Mesendoderm (in vitro differentiated cells): ENCODE measurements around the gene PSMD2.
A peak's percentile ranks its signal among the peaks of the same experiment; 100 is the strongest.

Experiments
- DNase-seq: peaks from one replicate; pipeline ENCODE4 v3.0.0; 2013
- H2AK5ac ChIP-seq: 2 replicates; pipeline ENCODE4 v1.6.1; 2013; ENCODE audit warnings: low read length, inconsistent platforms
- H2BK120ac ChIP-seq: 2 replicates; pipeline ENCODE4 v1.6.1; 2013; ENCODE audit warnings: low read depth, mild to moderate bottlenecking, low read length, moderate library complexity, mixed read lengths
- H2BK15ac ChIP-seq: replicated peaks from 2 replicates; pipeline ENCODE4 v1.6.1; 2013; ENCODE audit warnings: low read depth, mild to moderate bottlenecking, moderate library complexity
- H2BK5ac ChIP-seq: 2 replicates; pipeline ENCODE4 v1.6.1; 2013; ENCODE audit warnings: low read length, inconsistent platforms
- H3K18ac ChIP-seq: 2 replicates; pipeline ENCODE4 v1.6.1; 2013; ENCODE audit warnings: mild to moderate bottlenecking, low read length, mixed read lengths
- H3K23ac ChIP-seq: one replicate; pipeline ENCODE4 v1.6.1; 2013; ENCODE audit warnings: low read length
- H3K27ac ChIP-seq: 2 replicates; pipeline ENCODE4 v1.5.1; 2013; ENCODE audit warnings: low read depth, mild to moderate bottlenecking, inconsistent platforms, low read length, moderate library complexity
- H3K27me3 ChIP-seq: 2 replicates; pipeline ENCODE4 v1.6.1; 2013; ENCODE audit warnings: low read length, control low read depth, mild to moderate bottlenecking, inconsistent platforms; ENCODE audit not compliant: insufficient read depth, poor library complexity
- H3K36me3 ChIP-seq: 2 replicates; pipeline ENCODE4 v1.6.1; 2013; ENCODE audit warnings: low read length, inconsistent platforms; ENCODE audit not compliant: control insufficient read depth, insufficient read depth
- H3K4ac ChIP-seq: one replicate; pipeline ENCODE4 v1.6.1; 2013; ENCODE audit warnings: low read depth, mild to moderate bottlenecking, low read length, moderate library complexity
- H3K4me1 ChIP-seq: 2 replicates; pipeline ENCODE4 v1.6.1; 2013; ENCODE audit warnings: low read depth, low read length, inconsistent platforms; ENCODE audit not compliant: control insufficient read depth
- H3K4me2 ChIP-seq: 2 replicates; pipeline ENCODE4 v1.6.1; 2013; ENCODE audit warnings: low read length
- H3K4me3 ChIP-seq: 2 replicates; pipeline ENCODE4 v1.5.1; 2013; ENCODE audit warnings: mild to moderate bottlenecking, low read length
- H3K56ac ChIP-seq: one replicate; pipeline ENCODE4 v1.6.1; 2013; ENCODE audit warnings: low read length
- H3K79me1 ChIP-seq: 2 replicates; pipeline ENCODE4 v1.6.1; 2013; ENCODE audit warnings: low read length, inconsistent platforms
- H3K79me2 ChIP-seq: 2 replicates; pipeline ENCODE4 v1.6.1; 2013; ENCODE audit warnings: mild to moderate bottlenecking, low read length; ENCODE audit not compliant: control insufficient read depth, insufficient read depth
- H3K9ac ChIP-seq: 2 replicates; pipeline ENCODE4 v1.6.1; 2013; ENCODE audit warnings: low read length, inconsistent platforms
- H4K5ac ChIP-seq: one replicate; pipeline ENCODE4 v1.6.1; 2013; ENCODE audit warnings: low read length
- H4K8ac ChIP-seq: one replicate; pipeline ENCODE4 v1.6.1; 2013; ENCODE audit warnings: low read depth, mild to moderate bottlenecking, control low read depth, low read length, moderate library complexity
- WGBS: extraction: QIAGEN DNeasy Blood & Tissue Kit; methylation state at CpG from one replicate; pipeline ENCODE4 v1.1.7; 2013; ENCODE audit warnings: low lambda C conversion rate, missing lambda C conversion rate; ENCODE audit not compliant: insufficient coverage; ENCODE audit errors: extremely low coverage; 5-methylcytosine and 5-hydroxymethylcytosine counted together

PSMD2 gene

DNA sequence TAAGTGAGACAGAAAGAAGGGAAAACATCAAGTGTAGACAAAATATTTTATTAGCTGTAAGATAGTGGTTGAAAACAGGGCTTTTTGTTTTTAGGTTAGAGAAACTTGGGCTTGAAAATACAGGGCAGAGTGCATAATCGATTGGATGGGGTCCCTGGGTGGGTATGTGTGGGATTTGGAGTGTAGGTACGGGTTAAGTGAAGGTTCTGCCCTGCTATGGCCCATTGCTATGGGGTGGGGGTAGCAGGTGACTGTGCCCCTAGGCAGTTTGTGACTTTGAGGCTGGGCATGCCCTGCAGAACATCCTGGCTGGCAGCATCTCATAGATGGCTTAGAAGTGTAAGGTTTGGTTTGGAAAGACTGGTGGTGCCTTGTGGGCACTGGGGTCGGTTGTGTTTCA, 34.7 kb downstream of the PSMD2 start:
- Histone ChIP-seq H3K4me3 (no peak overlapping the region), H3K18ac (no peak overlapping the region), H4K5ac (no peak overlapping the region), H3K79me1 (peaks cover 6% of the 10 kb centered on the region), H3K36me3 (peaks cover 23% of the 10 kb centered on the region), H3K27ac (no peak overlapping the region), H3K79me2 (peaks cover 1% of the 10 kb centered on the region), H2BK120ac (no peak overlapping the region), H3K27me3 (no peaks in the 10 kb centered on the region), H4K8ac (no peak overlapping the region), H3K4me1 (peaks cover 3% of the 10 kb centered on the region), H2BK15ac (no peak overlapping the region), H3K4me2 (no peak overlapping the region), H2BK5ac (no peak overlapping the region), H3K4ac (no peak overlapping the region), H3K56ac (no peak overlapping the region), H2AK5ac (no peak overlapping the region), H3K23ac (no peak overlapping the region), H3K9ac (no peak overlapping the region)
- WGBS = no CpG with 5 or more reads among the region's 3 CpGs
- DNase-seq = no peak

DNA sequence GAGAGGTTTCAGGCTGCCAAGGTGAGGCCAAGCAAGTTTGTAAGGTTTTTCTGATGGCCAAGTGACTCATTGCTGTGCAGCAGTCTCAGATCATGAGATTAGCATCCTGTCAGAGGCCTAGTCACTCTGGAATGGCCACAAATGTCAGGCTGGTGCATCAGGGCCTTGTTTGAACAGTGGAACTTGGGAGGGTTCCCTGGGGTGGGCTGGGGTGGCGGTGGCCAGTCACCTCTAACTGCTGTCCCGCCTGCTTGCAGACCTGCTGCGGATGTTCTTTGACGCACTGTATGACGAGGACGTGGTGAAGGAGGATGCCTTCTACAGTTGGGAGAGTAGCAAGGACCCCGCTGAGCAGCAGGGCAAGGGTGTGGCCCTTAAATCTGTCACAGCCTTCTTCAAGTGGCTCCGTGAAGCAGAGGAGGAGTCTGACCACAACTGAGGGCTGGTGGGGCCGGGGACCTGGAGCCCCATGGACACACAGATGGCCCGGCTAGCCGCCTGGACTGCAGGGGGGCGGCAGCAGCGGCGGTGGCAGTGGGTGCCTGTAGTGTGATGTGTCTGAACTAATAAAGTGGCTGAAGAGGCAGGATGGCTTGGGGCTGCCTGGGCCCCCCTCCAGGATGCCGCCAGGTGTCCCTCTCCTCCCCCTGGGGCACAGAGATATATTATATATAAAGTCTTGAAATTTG, 35.6 kb downstream of the PSMD2 start:
- Histone ChIP-seq H2AK5ac (no peak overlapping the region), H2BK5ac (no peak overlapping the region), H4K8ac (no peak overlapping the region), H3K4me2 (no peak overlapping the region), H3K79me2 (no peaks in the 10 kb centered on the region), H3K79me1 (peaks cover 3% of the 10 kb centered on the region), H4K5ac (no peak overlapping the region), H3K4ac (no peak overlapping the region), H2BK15ac (no peak overlapping the region), H3K36me3 (peaks cover 19% of the 10 kb centered on the region), H3K4me1 (peaks cover 3% of the 10 kb centered on the region), H3K18ac (no peak overlapping the region), H3K9ac (no peak overlapping the region), H2BK120ac (no peak overlapping the region), H3K23ac (no peak overlapping the region), H3K4me3 (no peak overlapping the region), H3K27me3 (no peaks in the 10 kb centered on the region), H3K56ac (no peak overlapping the region), H3K27ac (no peak overlapping the region)
- DNase-seq = peak; percentile 34
- no CpG with 5 or more reads among the region's 15 CpGs for WGBS

- Histone ChIP-seq H3K9ac (peak overlapping the region; percentile 3), H2BK5ac (no peak overlapping the region), H3K4ac (no peak overlapping the region), H3K79me2 (no peaks in the 10 kb centered on the region), H3K4me1 (peaks cover 3% of the 10 kb centered on the region), H3K23ac (no peak overlapping the region), H3K27ac (peak overlapping the region; percentile 41), H3K4me3 (no peak overlapping the region), H4K5ac (no peak overlapping the region), H2BK120ac (no peak overlapping the region), H2BK15ac (no peak overlapping the region), H3K27me3 (no peaks in the 10 kb centered on the region), H2AK5ac (no peak overlapping the region), H3K79me1 (peaks cover 3% of the 10 kb centered on the region), H3K4me2 (no peak overlapping the region), H4K8ac (no peak overlapping the region), H3K56ac (no peak overlapping the region), H3K18ac (no peak overlapping the region), H3K36me3 (peaks cover 19% of the 10 kb centered on the region)
- no CpG with 5 or more reads among the region's 4 CpGs for whole genome bisulfite sequencing
- no peak for DNase-seq
Observed at GRCh38 chr3:184335291-184335660, 36.2 kb downstream of the PSMD2 start.

DNA sequence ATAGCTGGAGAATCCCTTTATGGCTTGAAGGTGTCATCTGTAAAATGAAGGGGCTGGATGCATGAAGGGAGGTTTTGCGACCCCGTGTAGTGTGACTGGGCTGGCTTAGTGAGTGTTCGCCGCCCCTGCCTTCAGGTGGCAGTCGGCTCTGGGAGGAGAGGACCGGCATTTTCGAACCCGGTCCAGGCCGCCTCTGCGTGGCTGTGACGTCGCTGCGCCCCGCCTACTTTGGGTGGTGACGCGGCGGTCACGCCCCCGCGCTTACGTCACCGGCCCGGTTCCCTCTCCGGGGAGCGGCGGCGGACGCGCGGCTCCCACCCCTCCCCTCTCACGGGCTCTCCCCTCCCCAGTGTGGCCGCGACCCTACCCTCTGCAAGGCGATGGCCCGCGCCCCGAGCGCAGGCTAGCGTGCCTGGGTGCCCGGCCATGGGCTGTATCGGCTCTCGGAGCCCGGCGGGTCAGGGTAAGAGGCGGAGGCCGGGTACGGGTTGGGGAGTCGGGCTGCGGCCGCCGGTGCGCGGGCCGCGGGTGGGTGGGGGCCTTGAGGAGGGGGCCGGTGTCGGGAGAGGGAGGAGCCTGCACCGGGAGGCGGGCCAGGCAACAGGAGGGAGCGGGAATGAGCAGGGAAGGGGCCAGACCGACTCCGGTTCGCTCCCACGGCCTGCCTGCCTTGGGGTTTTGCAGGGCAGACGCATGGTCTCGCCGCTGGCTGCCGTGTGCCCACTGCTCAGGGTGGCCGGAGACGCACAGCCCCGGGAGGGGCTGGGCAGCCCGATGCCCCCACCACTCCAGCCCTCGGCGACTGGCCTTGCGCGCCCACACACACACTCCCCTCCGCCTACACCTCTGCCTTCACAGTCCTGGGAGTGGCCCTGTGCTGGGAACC, 36.9 kb downstream of the PSMD2 start:
- Histone ChIP-seq H3K79me1 (peaks cover 3% of the 10 kb centered on the region), H3K4me2 (peak overlapping the region; percentile 86), H3K9ac (peak overlapping the region; percentile 90), H4K5ac (no peak overlapping the region), H3K23ac (peak overlapping the region; percentile 74), H3K27me3 (no peaks in the 10 kb centered on the region), H3K4ac (peak overlapping the region; percentile 11), H3K18ac (peak overlapping the region; percentile 64), H2BK120ac (no peak overlapping the region), H3K27ac (peak overlapping the region; percentile 87), H2AK5ac (peak overlapping the region; percentile 64), H2BK5ac (no peak overlapping the region), H3K56ac (peak overlapping the region; percentile 95), H2BK15ac (no peak overlapping the region), H3K4me3 (peak overlapping the region; percentile 80), H3K4me1 (peaks cover 3% of the 10 kb centered on the region), H3K79me2 (no peaks in the 10 kb centered on the region), H4K8ac (no peak overlapping the region), H3K36me3 (peaks cover 19% of the 10 kb centered on the region)
- WGBS = no CpG with 5 or more reads among the region's 77 CpGs
- peak; percentile 92 for DNase-seq

DNA sequence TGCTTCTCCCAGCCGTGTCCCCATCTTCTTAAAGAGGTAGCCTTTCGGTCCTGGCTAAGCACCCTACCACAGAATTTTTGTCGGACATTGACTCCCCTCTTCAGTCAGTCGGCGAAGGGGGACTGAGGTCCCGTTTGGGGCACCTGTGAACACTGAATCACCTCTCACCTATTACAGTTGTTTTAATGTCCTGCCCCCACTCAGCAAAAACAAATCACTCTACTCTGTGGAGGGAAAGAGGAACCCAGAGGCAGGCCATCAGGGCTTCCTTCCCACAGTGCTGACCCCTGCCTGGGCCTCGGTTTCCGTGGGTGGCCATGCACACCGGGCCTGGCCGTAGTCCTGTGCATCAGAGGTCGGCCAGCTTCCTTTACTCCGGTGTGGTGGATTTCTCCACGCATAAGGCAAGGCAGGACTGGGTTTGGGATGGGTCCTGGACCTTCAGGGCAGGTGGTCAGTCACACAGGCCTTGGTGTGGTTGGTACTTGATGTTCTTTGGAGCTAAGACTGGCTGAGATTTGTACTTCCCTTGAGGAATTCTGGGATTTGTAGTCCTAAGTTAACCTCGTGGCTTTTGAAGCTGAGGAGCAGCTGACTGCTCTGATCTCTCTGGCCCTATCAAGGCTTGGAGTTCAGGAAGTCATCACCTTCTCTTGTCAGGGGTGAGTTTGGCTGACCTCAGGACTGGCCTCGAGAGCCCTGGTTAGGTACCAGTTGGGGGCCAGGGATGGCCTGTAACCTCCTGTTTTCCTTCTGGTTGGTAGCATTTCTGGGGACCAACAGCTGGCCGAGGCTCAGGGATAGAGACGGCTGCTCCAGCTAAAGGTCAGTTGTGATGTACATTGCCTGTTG, 37.7 kb downstream of the PSMD2 start:
- H3K18ac ChIP-seq = peak overlapping the region; percentile 64
- H2AK5ac ChIP-seq = peak overlapping the region; percentile 64
- peak overlapping the region; percentile 74 for H3K23ac ChIP-seq
- no peak overlapping the region for H2BK120ac ChIP-seq
- H2BK15ac ChIP-seq = no peak overlapping the region
- DNase-seq = peak; percentile 89
- H3K4me3 ChIP-seq = peak overlapping the region; percentile 80
- H3K9ac ChIP-seq = peak overlapping the region; percentile 90
- H3K27me3 ChIP-seq = no peaks in the 10 kb centered on the region
- no peak overlapping the region for H4K8ac ChIP-seq
- peaks cover 3% of the 10 kb centered on the region for H3K79me1 ChIP-seq
- H3K27ac ChIP-seq = peak overlapping the region; percentile 87
- no peaks in the 10 kb centered on the region for H3K79me2 ChIP-seq
- peak overlapping the region; percentile 86 for H3K4me2 ChIP-seq
- no CpG with 5 or more reads among the region's 17 CpGs for WGBS
- H2BK5ac ChIP-seq = no peak overlapping the region
- no peak overlapping the region for H4K5ac ChIP-seq
- H3K4me1 ChIP-seq = peaks cover 3% of the 10 kb centered on the region
- H3K4ac ChIP-seq = peak overlapping the region; percentile 11
- H3K56ac ChIP-seq = peak overlapping the region; percentile 95
- peaks cover 13% of the 10 kb centered on the region for H3K36me3 ChIP-seq
